Cortex of kidney (tissue), 1 donor: ENCODE results near the gene TBC1D4.
"Not testable (repeated sequence)": the region's sequence is repeated elsewhere in the genome, so short reads cannot be mapped to it uniquely, and the experiment has no call there.

Experiments
- DNase-seq: peaks from one replicate; lab custom pipeline; 2025; lab: John Stamatoyannopoulos, UW

TBC1D4 gene

GRCh38 chr13:75264611-75265010 lies 217.4 kb downstream of the TBC1D4 start:
- DNase-seq: no peak

- no peak for DNase-seq
Observed at GRCh38 chr13:75263741-75264407, 218.1 kb downstream of the TBC1D4 start.

- DNase-seq: no peak
Observed at GRCh38 chr13:75258159-75258782, 223.7 kb downstream of the TBC1D4 start.

- DNase-seq: no peak
Observed at GRCh38 chr13:75256922-75257321, 225.0 kb downstream of the TBC1D4 start.

GRCh38 chr13:75255653-75256052 lies 226.3 kb downstream of the TBC1D4 start:
- no peak for DNase-seq

- DNase-seq: no peak
Observed at GRCh38 chr13:75255147-75255546, 226.8 kb downstream of the TBC1D4 start.

GRCh38 chr13:75251188-75251587 lies 230.8 kb downstream of the TBC1D4 start:
- DNase-seq: no peak

- DNase-seq: no peak
Observed at GRCh38 chr13:75250526-75251178, 231.3 kb downstream of the TBC1D4 start.

GRCh38 chr13:75245578-75245977 lies 236.4 kb downstream of the TBC1D4 start:
- not testable (repeated sequence) for DNase-seq

- DNase-seq: not testable (repeated sequence)
Observed at GRCh38 chr13:75240240-75240639, 241.7 kb downstream of the TBC1D4 start.

- no peak for DNase-seq
Observed at GRCh38 chr13:75236774-75237173, 245.2 kb downstream of the TBC1D4 start.
